ENCODE results near the gene IMMP2L.

DNA sequence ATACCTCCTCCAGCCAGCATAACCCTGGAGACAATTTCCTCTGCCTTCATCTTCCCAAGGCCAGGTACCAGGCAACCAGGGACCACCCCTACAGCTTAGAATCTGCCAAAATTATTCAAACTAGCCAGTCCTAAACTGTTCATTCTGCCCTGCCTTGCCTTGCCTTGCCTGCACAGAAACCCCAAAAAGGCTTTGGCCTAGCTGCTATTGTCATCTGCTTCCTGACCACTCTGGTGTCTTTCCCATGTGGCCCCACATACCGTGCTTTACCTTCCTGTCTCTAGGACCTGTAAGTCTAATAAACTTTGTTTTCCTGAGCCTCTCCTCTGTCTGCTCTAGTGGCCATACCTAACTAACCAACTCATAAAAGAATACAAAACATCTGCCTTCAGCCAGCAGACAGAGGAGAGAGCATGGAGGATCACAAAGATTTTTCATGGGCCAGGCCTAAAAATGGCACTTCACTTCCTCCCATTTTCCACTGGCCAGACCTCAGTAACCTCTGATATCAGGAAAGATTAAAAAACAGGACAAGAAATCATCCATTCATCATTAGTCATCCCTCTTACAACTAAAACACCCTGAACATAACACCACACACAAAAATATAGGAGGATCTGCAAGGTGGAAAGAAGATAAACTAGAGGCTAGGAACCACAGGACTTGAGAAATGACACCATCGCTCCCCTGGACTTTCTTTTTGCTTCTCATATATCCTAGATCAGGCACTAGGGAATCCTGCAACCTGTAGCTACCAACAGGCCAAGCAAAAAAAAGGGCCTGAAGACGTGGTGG is 51.5 kb downstream of the IMMP2L start:
- TF ChIP-seq, protein P1, sequence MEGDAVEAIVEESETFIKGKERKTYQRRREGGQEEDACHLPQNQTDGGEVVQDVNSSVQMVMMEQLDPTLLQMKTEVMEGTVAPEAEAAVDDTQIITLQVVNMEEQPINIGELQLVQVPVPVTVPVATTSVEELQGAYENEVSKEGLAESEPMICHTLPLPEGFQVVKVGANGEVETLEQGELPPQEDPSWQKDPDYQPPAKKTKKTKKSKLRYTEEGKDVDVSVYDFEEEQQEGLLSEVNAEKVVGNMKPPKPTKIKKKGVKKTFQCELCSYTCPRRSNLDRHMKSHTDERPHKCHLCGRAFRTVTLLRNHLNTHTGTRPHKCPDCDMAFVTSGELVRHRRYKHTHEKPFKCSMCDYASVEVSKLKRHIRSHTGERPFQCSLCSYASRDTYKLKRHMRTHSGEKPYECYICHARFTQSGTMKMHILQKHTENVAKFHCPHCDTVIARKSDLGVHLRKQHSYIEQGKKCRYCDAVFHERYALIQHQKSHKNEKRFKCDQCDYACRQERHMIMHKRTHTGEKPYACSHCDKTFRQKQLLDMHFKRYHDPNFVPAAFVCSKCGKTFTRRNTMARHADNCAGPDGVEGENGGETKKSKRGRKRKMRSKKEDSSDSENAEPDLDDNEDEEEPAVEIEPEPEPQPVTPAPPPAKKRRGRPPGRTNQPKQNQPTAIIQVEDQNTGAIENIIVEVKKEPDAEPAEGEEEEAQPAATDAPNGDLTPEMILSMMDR (conservative IDR thresholded peaks at IDR 0.05): no peak
- no peak for TF ChIP-seq ZFX (IDR thresholded peaks at IDR 0.05)

Measured in C4-2B (cell line).